GM12878 (cell line): Measurements from ENCODE around the gene MUTYH. TPM values are rescaled to one million over a fixed set of nuclear protein-coding genes. Genes with fewer than 3 reads are reported as not detected.
A peak's percentile ranks its signal among the peaks of the same experiment; 100 is the strongest.

Source experiments
- BRCA1 ChIP-seq: IDR thresholded peaks from 2 replicates; pipeline ENCODE4 v1.6.1; 2011; ENCODE audit warnings: low read depth, low read length, improper control_type of control experiment
- DPF2 ChIP-seq: fragments of 450-650 bp; IDR thresholded peaks from 2 replicates; pipeline ENCODE4 v1.6.1; 2017; ENCODE audit warnings: mild to moderate bottlenecking
- EED ChIP-seq: sonication (generic); IDR thresholded peaks from 2 replicates; pipeline ENCODE4 v1.6.1; 2016; ENCODE audit warnings: antibody characterized with exemption, low read depth
- IKZF2 ChIP-seq, 2 experiments: fragments of 450-650 bp; IDR thresholded peaks; 2 replicates each; pipeline ENCODE4 v1.6.1; 2017; ENCODE audit warnings: mild to moderate bottlenecking in 2 of 2, moderate library complexity in 2 of 2
- PML ChIP-seq: IDR thresholded peaks from 2 replicates; pipeline ENCODE4 v1.6.1; 2012; ENCODE audit warnings: low read length, inconsistent platforms
- RUNX3 ChIP-seq: IDR thresholded peaks from 2 replicates; pipeline ENCODE4 v1.6.1; 2012; ENCODE audit warnings: low read length, inconsistent platforms
- SIX5 ChIP-seq: IDR thresholded peaks from 2 replicates; pipeline ENCODE4 v1.6.1; 2011; ENCODE audit warnings: mild to moderate bottlenecking, low read depth, low read length, moderate library complexity; ENCODE audit not compliant: severe bottlenecking
- SMARCA5 ChIP-seq: fragments of 450-650 bp; IDR thresholded peaks from 2 replicates; pipeline ENCODE4 v1.6.1; 2017; ENCODE audit warnings: mild to moderate bottlenecking
- TAF1 ChIP-seq: IDR thresholded peaks from 2 replicates; pipeline ENCODE4 v1.6.1; 2011; ENCODE audit warnings: mild to moderate bottlenecking, low read depth, low read length, borderline replicate concordance
- TCF12 ChIP-seq: IDR thresholded peaks from 2 replicates; pipeline ENCODE4 v1.6.1; 2011; ENCODE audit warnings: low read depth, mild to moderate bottlenecking, low read length
- ZNF207 ChIP-seq: fragments of 450-650 bp; IDR thresholded peaks from 2 replicates; pipeline ENCODE4 v1.6.1; 2014; ENCODE audit warnings: antibody characterized with exemption, mild to moderate bottlenecking, borderline replicate concordance
- ZNF24 ChIP-seq: fragments of 450-650 bp; IDR thresholded peaks from 2 replicates; pipeline ENCODE4 v1.6.1; 2017; ENCODE audit warnings: antibody characterized with exemption, mild to moderate bottlenecking
- polyA plus RNA-seq, 11 experiments: library from polyadenylated mRNA; depleted of rRNA in 4 of 11; unstranded in 6 of 11; stranded (reverse) in 5 of 11; fragments of >200 nt; fragmentation: Nextera tagmentation in 4 of 11; fragmentation: Illumina TruSeq in 1 of 11; extraction: Ambion mirVana in 4 of 11; extraction: Trizol in 1 of 11; gene quantifications; 1 replicate in 1 of 11; 2 replicates in 10 of 11; pipeline versions ENCODE4 v1.2.1 to v1.2.3, GENCODE V29; 2011 to 2016; ENCODE audit warnings: inconsistent platforms in 2 of 11, missing spikeins in 2 of 11, low read depth in 1 of 11
- total RNA-seq, 4 experiments: library from RNA; depleted of rRNA in 3 of 4; stranded (reverse); fragments of >200 nt in 3 of 4; fragmentation: Illumina TruSeq in 1 of 4; extraction: Trizol in 1 of 4; gene quantifications; 2 replicates each; pipeline versions ENCODE4 v1.2.1 to v1.2.3, GENCODE V29; 2013 to 2021
- TF ChIP-seq, protein P1 (sequence below): fragments of 450-650 bp; IDR thresholded peaks from 2 replicates; pipeline ENCODE4 v1.6.1; 2018; ENCODE audit warnings: mild to moderate bottlenecking, low read depth, moderate library complexity; ENCODE audit not compliant: partially characterized antibody
- TF ChIP-seq, protein P2 (sequence below): fragments of 450-650 bp; IDR thresholded peaks from 2 replicates; pipeline ENCODE4 v1.6.1; 2018; ENCODE audit warnings: borderline replicate concordance, mild to moderate bottlenecking; ENCODE audit not compliant: partially characterized antibody

The MUTYH gene
- total and polyA plus RNA-seq, 10 of the 15 experiments (the other 5 are each of a cell fraction or from before 2014, with no cell fraction given): 2.5 to 42.0 (median 30.0) TPM

DNA sequence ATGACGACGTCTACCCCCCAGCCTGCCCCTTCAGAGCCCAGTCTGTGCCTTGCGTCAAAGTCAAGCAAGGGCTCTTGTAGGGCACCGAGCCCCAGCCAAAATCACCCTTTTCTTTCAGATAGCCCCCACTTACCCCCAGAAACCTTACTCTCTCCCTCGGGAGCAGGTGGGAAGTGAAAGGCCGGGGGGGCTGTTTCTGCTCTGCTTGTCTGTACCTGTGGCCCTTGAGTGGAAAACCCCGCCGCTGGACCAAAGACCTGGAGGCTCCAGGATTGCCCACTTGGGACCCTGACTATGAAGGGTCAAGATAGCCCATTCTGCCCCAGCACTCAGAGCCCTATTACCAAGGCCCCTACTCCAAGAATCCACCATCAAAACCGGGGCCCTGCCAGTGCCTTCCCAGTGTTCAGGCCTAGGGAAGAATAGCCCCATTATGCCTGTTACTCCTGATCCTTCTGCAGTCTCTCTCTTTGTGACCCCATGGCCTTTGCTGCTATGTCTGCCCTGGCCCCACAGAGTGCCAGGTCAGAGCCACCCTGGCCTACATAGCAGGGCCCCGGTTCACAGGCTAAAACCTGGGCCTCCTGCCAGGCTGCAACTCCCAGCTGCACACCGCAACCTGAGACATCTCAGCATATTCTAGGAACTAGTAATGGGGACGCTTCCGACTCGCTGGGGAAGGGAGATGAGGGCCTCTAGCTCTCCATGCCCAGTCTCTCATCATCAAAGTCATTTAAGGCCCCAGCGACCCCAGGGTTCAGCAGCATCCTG, 35.7 kb downstream of the MUTYH start (continued):
- TF ChIP-seq EED (peak; percentile 44; the same call in 1 of the 2 replicates), ZNF24 (no peak), DPF2 (peak; percentile 72; the same call in 1 of the 2 replicates), TCF12 (0 out of 2 replicates have a peak, but pooled peaks have one; percentile 0), SMARCA5 (0 out of 2 replicates have a peak, but pooled peaks have one; percentile 25), TAF1 (no peak), ZNF207 (0 out of 2 replicates have a peak, but pooled peaks have one; percentile 8), SIX5 (no peak), BRCA1 (no peak), RUNX3 (peak; percentile 14; the same call in 1 of the 2 replicates), IKZF2 (IDR thresholded peaks at IDR 0.05) (peak in 1 of 2 experiments; percentile 11; a peak in 1 of 4 replicates), PML (peak; percentile 57; the same call in 1 of the 2 replicates)
- TF ChIP-seq, protein P1, sequence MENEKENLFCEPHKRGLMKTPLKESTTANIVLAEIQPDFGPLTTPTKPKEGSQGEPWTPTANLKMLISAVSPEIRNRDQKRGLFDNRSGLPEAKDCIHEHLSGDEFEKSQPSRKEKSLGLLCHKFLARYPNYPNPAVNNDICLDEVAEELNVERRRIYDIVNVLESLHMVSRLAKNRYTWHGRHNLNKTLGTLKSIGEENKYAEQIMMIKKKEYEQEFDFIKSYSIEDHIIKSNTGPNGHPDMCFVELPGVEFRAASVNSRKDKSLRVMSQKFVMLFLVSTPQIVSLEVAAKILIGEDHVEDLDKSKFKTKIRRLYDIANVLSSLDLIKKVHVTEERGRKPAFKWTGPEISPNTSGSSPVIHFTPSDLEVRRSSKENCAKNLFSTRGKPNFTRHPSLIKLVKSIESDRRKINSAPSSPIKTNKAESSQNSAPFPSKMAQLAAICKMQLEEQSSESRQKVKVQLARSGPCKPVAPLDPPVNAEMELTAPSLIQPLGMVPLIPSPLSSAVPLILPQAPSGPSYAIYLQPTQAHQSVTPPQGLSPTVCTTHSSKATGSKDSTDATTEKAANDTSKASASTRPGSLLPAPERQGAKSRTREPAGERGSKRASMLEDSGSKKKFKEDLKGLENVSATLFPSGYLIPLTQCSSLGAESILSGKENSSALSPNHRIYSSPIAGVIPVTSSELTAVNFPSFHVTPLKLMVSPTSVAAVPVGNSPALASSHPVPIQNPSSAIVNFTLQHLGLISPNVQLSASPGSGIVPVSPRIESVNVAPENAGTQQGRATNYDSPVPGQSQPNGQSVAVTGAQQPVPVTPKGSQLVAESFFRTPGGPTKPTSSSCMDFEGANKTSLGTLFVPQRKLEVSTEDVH: no peak
- TF ChIP-seq, protein P2, sequence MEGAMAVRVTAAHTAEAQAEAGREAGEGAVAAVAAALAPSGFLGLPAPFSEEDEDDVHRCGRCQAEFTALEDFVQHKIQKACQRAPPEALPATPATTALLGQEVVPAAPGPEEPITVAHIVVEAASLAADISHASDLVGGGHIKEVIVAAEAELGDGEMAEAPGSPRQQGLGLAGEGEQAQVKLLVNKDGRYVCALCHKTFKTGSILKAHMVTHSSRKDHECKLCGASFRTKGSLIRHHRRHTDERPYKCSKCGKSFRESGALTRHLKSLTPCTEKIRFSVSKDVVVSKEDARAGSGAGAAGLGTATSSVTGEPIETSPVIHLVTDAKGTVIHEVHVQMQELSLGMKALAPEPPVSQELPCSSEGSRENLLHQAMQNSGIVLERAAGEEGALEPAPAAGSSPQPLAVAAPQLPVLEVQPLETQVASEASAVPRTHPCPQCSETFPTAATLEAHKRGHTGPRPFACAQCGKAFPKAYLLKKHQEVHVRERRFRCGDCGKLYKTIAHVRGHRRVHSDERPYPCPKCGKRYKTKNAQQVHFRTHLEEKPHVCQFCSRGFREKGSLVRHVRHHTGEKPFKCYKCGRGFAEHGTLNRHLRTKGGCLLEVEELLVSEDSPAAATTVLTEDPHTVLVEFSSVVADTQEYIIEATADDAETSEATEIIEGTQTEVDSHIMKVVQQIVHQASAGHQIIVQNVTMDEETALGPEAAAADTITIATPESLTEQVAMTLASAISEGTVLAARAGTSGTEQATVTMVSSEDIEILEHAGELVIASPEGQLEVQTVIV: no peak
